GM12891 (cell line): ENCODE measurements around the gene ZSCAN16.
A peak's percentile ranks its signal among the peaks of the same experiment; 100 is the strongest.

Experiments used
- DNase-seq: peaks from one replicate; pipeline ENCODE4 v3.0.0; 2011; ENCODE audit warnings: low spot score; ENCODE audit not compliant: insufficient read length
- FAIRE-seq: peaks from 2 replicates; lab custom pipeline; 2011; peaks lifted over from hg19 to GRCh38; lab: Jason Lieb, UNC
- PAX5 ChIP-seq: IDR thresholded peaks from 2 replicates; pipeline ENCODE4 v1.6.1; 2011; ENCODE audit warnings: low read length, moderate library complexity, mild to moderate bottlenecking; ENCODE audit not compliant: insufficient read depth, severe bottlenecking
- POLR2A ChIP-seq: IDR thresholded peaks from 2 replicates; pipeline ENCODE4 v1.6.1; 2011; ENCODE audit warnings: low read depth, low read length, control low read depth
- POLR2AphosphoS5 ChIP-seq: IDR thresholded peaks from 2 replicates; pipeline ENCODE4 v1.6.1; 2011; ENCODE audit warnings: low read depth, low read length, control low read depth
- POU2F2 ChIP-seq: IDR thresholded peaks from 2 replicates; pipeline ENCODE4 v1.6.1; 2011; ENCODE audit warnings: low read depth, mild to moderate bottlenecking, control low read depth, low read length, moderate library complexity
- SPI1 ChIP-seq: IDR thresholded peaks from 2 replicates; pipeline ENCODE4 v1.6.1; 2011; ENCODE audit warnings: low read depth, low read length, control low read depth
- TAF1 ChIP-seq: IDR thresholded peaks from 2 replicates; pipeline ENCODE4 v1.6.1; 2011; ENCODE audit warnings: low read depth, low read length, control low read depth

ZSCAN16 gene

DNA sequence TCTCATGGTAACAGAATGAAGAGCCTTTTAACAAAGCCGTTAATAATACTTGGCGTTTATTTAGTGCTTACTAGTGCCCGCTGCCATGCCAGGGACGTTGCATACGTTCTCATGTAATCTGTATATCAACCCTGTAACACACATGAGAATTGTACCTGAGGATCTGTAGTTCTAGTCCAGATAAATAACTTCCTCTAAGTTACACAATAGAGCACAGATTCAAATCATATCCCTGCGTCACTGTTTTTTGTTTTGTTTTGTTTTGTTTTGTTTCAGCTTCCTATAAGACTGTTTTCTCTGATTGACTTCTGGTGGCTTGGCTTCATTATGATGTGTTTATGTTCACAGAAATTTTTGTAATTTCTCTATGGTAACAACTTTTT lies 553 bp downstream of the ZSCAN16 start:
- DNase-seq: no peak
- no peak for FAIRE-seq
- TF ChIP-seq POLR2A: no peak
- no peak for TF ChIP-seq PAX5
- TF ChIP-seq TAF1: no peak
- TF ChIP-seq POLR2AphosphoS5: no peak
- no peak for TF ChIP-seq POU2F2
- TF ChIP-seq SPI1: no peak

GRCh38 chr6:28125401-28125800 lies 992 bp downstream of the ZSCAN16 start:
- peak; percentile 13 for FAIRE-seq
- no peak for TF ChIP-seq TAF1
- TF ChIP-seq POLR2AphosphoS5: no peak
- TF ChIP-seq PAX5: no peak
- TF ChIP-seq POU2F2: no peak
- no peak for TF ChIP-seq SPI1
- TF ChIP-seq POLR2A: no peak
- no peak for DNase-seq

DNA sequence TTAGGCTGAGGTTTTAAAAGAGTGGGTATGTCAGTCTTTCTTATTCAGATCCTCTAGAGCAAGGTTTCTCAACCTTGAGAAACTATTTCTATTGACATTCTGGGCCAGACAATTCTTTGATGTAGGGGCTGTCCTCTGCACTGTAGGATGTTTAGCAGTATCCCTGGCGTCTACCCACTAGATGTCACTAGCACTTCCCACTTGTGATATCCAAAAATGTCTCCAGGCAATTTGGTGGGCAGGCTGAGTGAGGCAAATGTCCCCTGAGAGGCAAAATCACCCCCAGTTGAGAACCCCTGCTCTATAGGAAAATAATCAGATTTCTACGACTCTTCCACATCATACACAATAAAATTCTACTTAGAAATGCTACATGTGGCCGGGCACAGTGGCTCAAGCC lies 9.6 kb downstream of the ZSCAN16 start:
- no peak for TF ChIP-seq SPI1
- TF ChIP-seq TAF1: no peak
- no peak for TF ChIP-seq POU2F2
- no peak for TF ChIP-seq POLR2A
- TF ChIP-seq PAX5: no peak
- no peak for TF ChIP-seq POLR2AphosphoS5
- no peak for DNase-seq
- FAIRE-seq: no peak

DNA sequence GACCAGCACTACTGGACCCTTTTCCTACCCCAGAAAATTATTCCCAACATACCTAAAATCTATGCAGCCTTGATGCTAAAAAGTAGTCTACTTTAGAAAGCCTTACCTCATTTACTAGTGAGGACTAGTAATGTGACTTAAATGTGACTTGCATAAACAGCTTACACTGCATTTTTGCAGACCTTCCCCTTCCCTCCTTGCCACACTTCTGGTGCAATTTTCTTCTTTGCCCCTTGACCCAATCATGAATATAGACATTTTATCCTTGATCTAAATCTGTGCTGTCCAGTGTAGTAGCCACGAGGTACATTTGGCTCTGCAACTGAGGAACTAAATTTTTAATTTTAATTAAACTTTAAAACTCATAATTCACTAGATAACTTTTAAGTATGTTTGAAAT lies 10.3 kb downstream of the ZSCAN16 start:
- TF ChIP-seq POU2F2: no peak
- TF ChIP-seq PAX5: no peak
- TF ChIP-seq SPI1: no peak
- no peak for TF ChIP-seq TAF1
- no peak for TF ChIP-seq POLR2A
- TF ChIP-seq POLR2AphosphoS5: no peak
- no peak for FAIRE-seq
- no peak for DNase-seq

DNA sequence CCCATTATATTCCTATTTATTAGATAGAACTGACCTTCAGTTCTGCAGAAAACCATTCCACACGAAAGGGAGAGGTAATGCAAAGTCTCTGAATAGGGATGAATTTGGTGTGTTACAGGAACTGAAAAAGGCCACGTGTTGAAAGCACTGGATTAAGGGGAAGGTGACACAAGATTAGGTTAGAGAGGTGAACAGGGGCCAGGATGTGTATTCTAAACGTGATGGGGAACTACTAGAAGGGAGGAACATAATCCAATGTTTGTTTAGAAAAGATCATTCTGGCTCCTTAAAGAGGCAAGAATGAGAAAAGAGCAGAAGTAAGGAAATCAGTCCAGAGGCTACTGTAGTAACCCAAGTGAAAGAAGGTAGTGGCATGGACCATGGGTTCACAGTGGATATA lies 11.0 kb downstream of the ZSCAN16 start:
- TF ChIP-seq SPI1 (peak; percentile 43; the same call in 1 of the 2 replicates), POU2F2 (no peak), POLR2AphosphoS5 (no peak)
- DNase-seq (no peak), FAIRE-seq (no peak)

GRCh38 chr6:28136585-28137504 lies 12.4 kb downstream of the ZSCAN16 start:
- peak; percentile 94 for TF ChIP-seq TAF1
- no peak for TF ChIP-seq PAX5
- TF ChIP-seq POLR2A: peak; percentile 90
- peak; percentile 66 for TF ChIP-seq POU2F2
- TF ChIP-seq SPI1: 0 out of 2 replicates have a peak, but pooled peaks have one; percentile 3
- peak; percentile 88 for TF ChIP-seq POLR2AphosphoS5
- DNase-seq: no peak
- peak; percentile 57 for FAIRE-seq

DNA sequence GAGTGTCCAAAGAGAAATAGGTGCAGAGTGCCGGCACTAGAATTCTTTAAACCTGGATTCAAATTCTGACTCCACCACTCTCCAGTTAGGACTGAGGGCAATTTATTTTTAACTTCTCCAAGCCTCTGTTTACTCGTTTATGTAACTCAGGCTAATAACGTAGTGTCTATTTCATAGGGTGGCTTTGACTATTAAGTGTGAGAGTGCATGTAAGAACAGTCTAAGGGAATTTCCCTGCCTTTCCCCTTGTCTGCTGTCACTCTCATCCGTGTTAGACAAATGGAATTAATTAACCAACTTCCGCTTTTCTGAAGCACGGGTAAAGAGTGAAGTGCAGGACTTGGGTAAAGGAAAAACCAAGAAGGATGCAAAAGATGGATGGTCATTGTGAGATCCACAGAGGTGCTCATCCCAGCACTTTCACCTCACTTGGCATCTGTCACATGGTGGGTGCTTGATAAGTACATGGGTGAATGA lies 13.1 kb downstream of the ZSCAN16 start:
- DNase-seq (no peak), FAIRE-seq (no peak)
- TF ChIP-seq POU2F2: no peak
- no peak; the same call in 1 of the 2 replicates for TF ChIP-seq POLR2AphosphoS5
- TF ChIP-seq TAF1: no peak
- peak; percentile 87 for TF ChIP-seq SPI1
- no peak for TF ChIP-seq PAX5
- TF ChIP-seq POLR2A: 0 out of 2 replicates have a peak, but pooled peaks have one; percentile 6

- no peak for FAIRE-seq
- TF ChIP-seq POU2F2 (no peak), POLR2AphosphoS5 (no peak), SPI1 (no peak), PAX5 (no peak), POLR2A (no peak)
- DNase-seq: no peak
Observed at GRCh38 chr6:28139860-28140543, 15.6 kb downstream of the ZSCAN16 start.

GRCh38 chr6:28140616-28141015 lies 16.2 kb downstream of the ZSCAN16 start:
- DNase-seq (no peak), FAIRE-seq (no peak)
- no peak for TF ChIP-seq POLR2A
- no peak for TF ChIP-seq PAX5
- no peak for TF ChIP-seq POLR2AphosphoS5
- TF ChIP-seq SPI1: no peak
- no peak for TF ChIP-seq TAF1
- no peak for TF ChIP-seq POU2F2
